HepG2 (cell line): ENCODE results near the gene CLEC19A. TPM values are rescaled to one million over a fixed set of nuclear protein-coding genes. Genes with fewer than 3 reads are reported as not detected.

ENCODE experiments used
- ATAC-seq: fragments of 200-7000 bp; cut with Tn5 transposase; 3 replicates; pipeline ENCODE4 v1.9.1; 2020; ENCODE audit warnings: mild to moderate bottlenecking, moderate library complexity
- BruUV-seq: library from RNA; stranded (reverse); fragments of 400-500 nt; replicated peaks from 2 replicates; lab custom pipeline; 2021; lab: Mats Ljungman, UMichigan
- CTCF ChIA-PET: fragments of 300-600 bp; formaldehyde crosslinking; extraction: SDS; loops from one replicate; lab custom pipeline; 2021; ENCODE audit warnings: low total read pairs, inconsistent platforms, low intra/inter-chr PET ratio; lab: Yijun Ruan, JAX
- POLR2A ChIA-PET: fragments of 350-600 bp; sonication (Branson Sonifier 250); formaldehyde crosslinking; loops from one replicate; lab custom pipeline; 2020; ENCODE audit warnings: antibody characterized with exemption, inconsistent platforms; lab: Yijun Ruan, JAX
- DNase-seq: peaks from one replicate; pipeline ENCODE4 v3.0.0-alpha.2; 2015; ENCODE audit warnings: low spot score
- FAIRE-seq: peaks from 3 replicates; lab custom pipeline; 2011; peaks lifted over from hg19 to GRCh38; lab: Jason Lieb, UNC
- H2AFZ ChIP-seq: one replicate; pipeline ENCODE4 v1.6.1; 2011; ENCODE audit warnings: low read length, inconsistent platforms
- H3K27ac ChIP-seq: fragments of 300-600 bp; 3 replicates; pipeline ENCODE4 v1.8.0; 2011; ENCODE audit warnings: mixed run types, mild to moderate bottlenecking, mixed read lengths, low read length, inconsistent platforms; ENCODE audit not compliant: insufficient read depth; ENCODE audit errors: extremely low read length
- H3K27me3 ChIP-seq, 2 experiments: fragments of 200-600 bp in 1 of 2; 2 replicates in 1 of 2; 3 replicates in 1 of 2; pipeline versions ENCODE4 v1.6.0 to v1.8.0; 2011; ENCODE audit warnings: low read length in 2 of 2, mild to moderate bottlenecking in 2 of 2, moderate library complexity in 2 of 2, inconsistent platforms in 1 of 2; ENCODE audit not compliant: insufficient read depth in 2 of 2, control insufficient read depth in 1 of 2
- H3K36me3 ChIP-seq, 2 experiments: fragments of 200-600 bp in 1 of 2; replicated peaks in 1 of 2; 2 replicates in 1 of 2; 3 replicates in 1 of 2; pipeline versions ENCODE4 v1.5.1 to v1.8.0; 2011; ENCODE audit warnings: low read length in 2 of 2, inconsistent platforms in 1 of 2; ENCODE audit not compliant: insufficient read depth in 2 of 2, control insufficient read depth in 1 of 2
- H3K4me1 ChIP-seq: 2 replicates; pipeline ENCODE4 v1.5.1; 2012; ENCODE audit warnings: low read length, inconsistent platforms; ENCODE audit not compliant: insufficient read depth
- H3K4me2 ChIP-seq: 2 replicates; pipeline ENCODE4 v1.6.0; 2011; ENCODE audit warnings: low read depth, low read length, inconsistent platforms
- H3K4me3 ChIP-seq, 3 experiments: fragments of 200-600 bp in 1 of 3; sonication (generic), shearing (Covaris generic) in 1 of 3; replicated peaks in 1 of 3; 2 replicates each; pipeline ENCODE4 v1.5.1; 2011 to 2016; ENCODE audit warnings: low read length in 3 of 3, inconsistent platforms in 2 of 3, low read depth in 2 of 3, mild to moderate bottlenecking in 2 of 3, control low read depth in 1 of 3, mixed read lengths in 1 of 3; ENCODE audit not compliant: insufficient read depth in 1 of 3
- H3K79me2 ChIP-seq: one replicate; pipeline ENCODE4 v1.6.1; 2011; ENCODE audit warnings: low read length, inconsistent platforms; ENCODE audit not compliant: insufficient read depth
- H3K9ac ChIP-seq: 2 replicates; pipeline ENCODE4 v1.6.0; 2011; ENCODE audit warnings: mild to moderate bottlenecking, low read depth, low read length, inconsistent platforms; ENCODE audit not compliant: insufficient read depth
- H3K9me3 ChIP-seq: 2 replicates; pipeline ENCODE4 v1.5.1; 2012; ENCODE audit warnings: mild to moderate bottlenecking, low read length
- H4K20me1 ChIP-seq: 2 replicates; pipeline ENCODE4 v1.6.0; 2011; ENCODE audit warnings: inconsistent platforms, mild to moderate bottlenecking, low read length, moderate library complexity; ENCODE audit not compliant: insufficient read depth
- ATRX ChIP-seq: sonication (generic); formaldehyde crosslinking; IDR thresholded peaks from 2 replicates; pipeline ENCODE4 v1.4.0; 2020; ENCODE audit warnings: missing genetic modification reagents, borderline replicate concordance
- HIVEP1 ChIP-seq: sonication (generic); formaldehyde crosslinking; IDR thresholded peaks from 2 replicates; pipeline ENCODE4 v1.4.0; 2020; ENCODE audit warnings: mild to moderate bottlenecking, missing genetic modification reagents
- IRF2 ChIP-seq: IDR thresholded peaks from 2 replicates; pipeline ENCODE4 v1.6.1; 2018; ENCODE audit warnings: missing genetic modification reagents, missing compliant biosample characterization
- NFAT5 ChIP-seq: sonication (generic); formaldehyde crosslinking; IDR thresholded peaks from 2 replicates; pipeline ENCODE4 v1.4.0; 2020; ENCODE audit warnings: missing genetic modification reagents
- PLSCR1 ChIP-seq: sonication (generic); formaldehyde crosslinking; IDR thresholded peaks from 2 replicates; pipeline ENCODE4 v1.5.0; 2020; ENCODE audit warnings: missing genetic modification reagents, mild to moderate bottlenecking, borderline replicate concordance
- RFXAP ChIP-seq: sonication (generic); formaldehyde crosslinking; IDR thresholded peaks from 2 replicates; pipeline ENCODE4 v1.4.0; 2020; ENCODE audit warnings: missing genetic modification reagents, borderline replicate concordance
- RXRB ChIP-seq: IDR thresholded peaks from 2 replicates; pipeline ENCODE4 v1.6.1; 2016; ENCODE audit warnings: borderline replicate concordance, missing genetic modification reagents, missing compliant biosample characterization
- ZNF441 ChIP-seq: sonication (generic); formaldehyde crosslinking; IDR thresholded peaks from 2 replicates; pipeline ENCODE4 v1.7.0; 2021; ENCODE audit warnings: missing genetic modification reagents, borderline replicate concordance
- WGBS: methylation state at CpG from one replicate; pipeline ENCODE4 v1.1.6; 2017; ENCODE audit warnings: low lambda C conversion rate; 5-methylcytosine and 5-hydroxymethylcytosine counted together
- in situ Hi-C: cut with HindIII; loops from 2 replicates; pipeline ENCODE4 v1.10.0; 2017; ENCODE audit warnings: low pct_unique_long_range_greater_than_20kb; ENCODE audit not compliant: extremely low pct_ligation_motif_present
- intact Hi-C: fragments of 100-400 bp; cut with micrococcal nuclease; formaldehyde crosslinking; loops from one replicate; pipeline ENCODE4 v1.10.0; 2022; ENCODE audit not compliant: unreplicated experiment
- polyA plus RNA-seq, 8 experiments: library from polyadenylated mRNA; depleted of rRNA in 3 of 8; stranded (reverse) in 7 of 8; unstranded in 1 of 8; fragments of >200 nt; fragmentation: Illumina TruSeq in 4 of 8; extraction: Trizol in 4 of 8; gene quantifications; 2 replicates each; pipeline versions ENCODE4 v1.2.1 to v1.2.3, GENCODE V29; 2011 to 2016; ENCODE audit warnings: low read depth in 4 of 8, missing spikeins in 1 of 8, mixed read lengths in 1 of 8; ENCODE audit not compliant: insufficient read depth in 1 of 8
- total RNA-seq, 5 experiments: library from RNA; depleted of rRNA; stranded (reverse); fragments of >200 nt; fragmentation: Illumina TruSeq; extraction: Trizol; gene quantifications; 2 replicates each; pipeline ENCODE4 v1.2.3, GENCODE V29; 2016; ENCODE audit warnings: low read depth in 1 of 5

CLEC19A gene
- total and polyA plus RNA-seq, 2 of the 13 experiments (the other 11 are each of a cell fraction or from before 2014, with no cell fraction given): not detected

GRCh38 chr16:19289811-19290485, 4.4 kb downstream of the CLEC19A start:
- no peak overlapping the region for H3K4me3 ChIP-seq
- in situ Hi-C loops: no loop called here
- no TSS peak for BruUV-seq
- H4K20me1 ChIP-seq: no peaks in the 10 kb centered on the region
- no peaks in the 10 kb centered on the region for H3K4me1 ChIP-seq
- no peak for ATAC-seq
- DNase-seq: no peak
- no peaks in the 10 kb centered on the region for H3K79me2 ChIP-seq
- intact Hi-C loops: no loop called here
- H3K9ac ChIP-seq: no peak overlapping the region
- peaks cover 0 to 7% of the 10 kb centered on the region in 2 experiments; a peak in 1 of 5 replicates for H3K27me3 ChIP-seq
- 30% methylated on average over 7 of the region's 7 CpGs for WGBS
- ChIA-PET POLR2A (no interaction called here), CTCF (no interaction called here)
- FAIRE-seq: no peak
- H3K9me3 ChIP-seq: no peaks in the 10 kb centered on the region
- no peak overlapping the region for H2AFZ ChIP-seq
- TF ChIP-seq RXRB (CRISPR knock-in tag) (no peak), PLSCR1 (CRISPR knock-in tag) (no peak), NFAT5 (no peak), RFXAP (CRISPR knock-in tag) (no peak), HIVEP1 (CRISPR knock-in tag) (no peak), ATRX (CRISPR knock-in tag) (no peak), IRF2 (CRISPR knock-in tag) (no peak), ZNF441 (CRISPR knock-in tag) (no peak)
- no peaks in the 10 kb centered on the region for H3K36me3 ChIP-seq
- H3K4me2 ChIP-seq: no peak overlapping the region
- H3K27ac ChIP-seq: no peak overlapping the region
